ENCODE results near the gene SEC14L6.

Gene SEC14L6

GRCh38 chr22:30519842-30520425 lies 26.6 kb downstream of the SEC14L6 start:
- H3K27ac ChIP-seq = no peak overlapping the region
- TF ChIP-seq CTCF (conservative IDR thresholded peaks at IDR 0.05; ENCODE audit: low read depth) = no peak
- POLR2A ChIA-PET (ENCODE audit: low non-redundant PET) = no interaction called here
- CTCF ChIA-PET = no interaction called here
- DNase-seq (ENCODE audit: low spot score) = no peak

- POLR2A ChIA-PET (ENCODE audit: low non-redundant PET) = no interaction called here
- no peak for TF ChIP-seq CTCF (conservative IDR thresholded peaks at IDR 0.05; ENCODE audit: low read depth)
- DNase-seq (ENCODE audit: low spot score) = no peak
- CTCF ChIA-PET = interaction anchor here (0.6 kb wide), 1 partner anchor 603 kb away, joined by 3 read pairs; no protein-coding TSS in a partner anchor
- no peak overlapping the region for H3K27ac ChIP-seq
Measured at GRCh38 chr22:30516731-30517130, 29.8 kb downstream of the SEC14L6 start.

GRCh38 chr22:30516273-30516672 lies 30.3 kb downstream of the SEC14L6 start:
- no peak for TF ChIP-seq CTCF (conservative IDR thresholded peaks at IDR 0.05; ENCODE audit: low read depth)
- ChIA-PET POLR2A (ENCODE audit: low non-redundant PET) (no interaction called here), CTCF (interaction anchor here (0.6 kb wide), 1 partner anchor 602 kb away, joined by 3 read pairs; no protein-coding TSS in a partner anchor)
- H3K27ac ChIP-seq = no peak overlapping the region
- no peak for DNase-seq (ENCODE audit: low spot score)

- ChIA-PET POLR2A (ENCODE audit: low non-redundant PET) (no interaction called here), CTCF (no interaction called here)
- DNase-seq (ENCODE audit: low spot score) = no peak
- no peak overlapping the region for H3K27ac ChIP-seq
- no peak for TF ChIP-seq CTCF (conservative IDR thresholded peaks at IDR 0.05; ENCODE audit: low read depth)
Measured at GRCh38 chr22:30514252-30514651, 32.3 kb downstream of the SEC14L6 start.

- no peak overlapping the region for H3K27ac ChIP-seq
- ChIA-PET CTCF (interaction anchor here (0.6 to 0.7 kb wide), 3 partner anchors 10 to 285 kb away, joined by 3 to 6 read pairs (median 4); no protein-coding TSS in a partner anchor), POLR2A (ENCODE audit: low non-redundant PET) (no interaction called here)
- DNase-seq (ENCODE audit: low spot score) = no peak
- no peak for TF ChIP-seq CTCF (conservative IDR thresholded peaks at IDR 0.05; ENCODE audit: low read depth)
Measured at GRCh38 chr22:30513462-30513861, 33.1 kb downstream of the SEC14L6 start.

- no peak for DNase-seq (ENCODE audit: low spot score)
- TF ChIP-seq CTCF (conservative IDR thresholded peaks at IDR 0.05; ENCODE audit: low read depth) = no peak
- ChIA-PET POLR2A (ENCODE audit: low non-redundant PET) (no interaction called here), CTCF (no interaction called here)
- H3K27ac ChIP-seq = no peak overlapping the region
Measured at GRCh38 chr22:30511911-30512310, 34.6 kb downstream of the SEC14L6 start.
